Ascending aorta (tissue), 2 donors: ENCODE measurements around the gene CNDP1. TPM values are rescaled to one million over a fixed set of nuclear protein-coding genes. Genes with fewer than 3 reads are reported as not detected.
"Not testable (repeated sequence)": the region's sequence is repeated elsewhere in the genome, so short reads cannot be mapped to it uniquely, and the experiment has no call there.

Experiments
- DNase-seq, 2 donors: peaks; one replicate each; pipeline ENCODE4 v3.0.0-alpha.2; 2019; ENCODE audit warnings: low spot score in 2 of 2
- H3K27ac ChIP-seq, 2 donors: fragments of 200-600 bp; sonication (generic); one replicate each; pipeline ENCODE4 v1.5.1; 2016 to 2017; ENCODE audit warnings: mild to moderate bottlenecking in 1 of 2
- H3K27me3 ChIP-seq: fragments of 200-600 bp; sonication (generic); one replicate; pipeline ENCODE4 v1.5.1; 2017
- H3K36me3 ChIP-seq, 2 donors: fragments of 200-600 bp; sonication (generic); one replicate each; pipeline ENCODE4 v1.5.1; 2016
- H3K4me1 ChIP-seq, 2 donors: fragments of 200-600 bp; sonication (generic); one replicate each; pipeline ENCODE4 v1.5.1; 2016 to 2017; ENCODE audit warnings: mild to moderate bottlenecking in 1 of 2
- H3K4me3 ChIP-seq, 2 donors: fragments of 200-600 bp; sonication (generic); one replicate each; pipeline ENCODE4 v1.5.1; 2016 to 2017; ENCODE audit warnings: mild to moderate bottlenecking in 1 of 2
- H3K9me3 ChIP-seq, 2 donors: fragments of 200-600 bp; sonication (generic); one replicate each; pipeline ENCODE4 v1.5.1; 2016
- CTCF ChIP-seq, 3 experiments: fragments of 200-600 bp in 2 of 3; fragments of 450-650 bp in 1 of 3; sonication (generic) in 2 of 3; IDR thresholded peaks; one replicate each; pipeline ENCODE4 v1.5.1; 2016 to 2019; ENCODE audit warnings: antibody characterized with exemption in 3 of 3, mild to moderate bottlenecking in 1 of 3, moderate library complexity in 1 of 3
- intact Hi-C: fragments of 100-400 bp; cut with DNase I; formaldehyde crosslinking; loops from one replicate; pipeline ENCODE4 v1.15.1; 2023
- total RNA-seq: library from RNA; depleted of rRNA; stranded (reverse); fragments of >200 nt; gene quantifications from one replicate; pipeline ENCODE4 v1.1.0, GENCODE V29; 2016

Gene CNDP1
- total RNA-seq, 1 donor from 2014 or later = not detected

GRCh38 chr18:74519320-74520095 lies 14.8 kb upstream of the CNDP1 start:
- Histone ChIP-seq H3K27me3 (no peaks in the 10 kb centered on the region), H3K4me1 (no peaks in the 10 kb centered on the region), H3K4me3 (no peak overlapping the region), H3K27ac (no peak overlapping the region), H3K9me3 (no peaks in the 10 kb centered on the region), H3K36me3 (peaks cover 51 to 68% of the 10 kb centered on the region in 2 donors)
- no peak for DNase-seq
- intact Hi-C loops = no loop called here
- TF ChIP-seq CTCF (IDR thresholded peaks at IDR 0.05) = no peak

GRCh38 chr18:74520096-74520833 lies 14.0 kb upstream of the CNDP1 start:
- Histone ChIP-seq H3K9me3 (no peaks in the 10 kb centered on the region), H3K27me3 (no peaks in the 10 kb centered on the region), H3K4me3 (no peak overlapping the region), H3K36me3 (peaks cover 46 to 60% of the 10 kb centered on the region in 2 donors), H3K27ac (no peak overlapping the region), H3K4me1 (no peaks in the 10 kb centered on the region)
- intact Hi-C loops = no loop called here
- no peak for DNase-seq
- no peak for TF ChIP-seq CTCF (IDR thresholded peaks at IDR 0.05)

- no peaks in the 10 kb centered on the region for H3K27me3 ChIP-seq
- no peak for TF ChIP-seq CTCF (IDR thresholded peaks at IDR 0.05)
- no peak for DNase-seq
- no peaks in the 10 kb centered on the region for H3K9me3 ChIP-seq
- no peaks in the 10 kb centered on the region for H3K4me1 ChIP-seq
- peaks cover 38 to 51% of the 10 kb centered on the region in 2 donors for H3K36me3 ChIP-seq
- intact Hi-C loops = no loop called here
- no peak overlapping the region for H3K27ac ChIP-seq
- H3K4me3 ChIP-seq = no peak overlapping the region
Observed at GRCh38 chr18:74521068-74521725, 13.1 kb upstream of the CNDP1 start.

DNA sequence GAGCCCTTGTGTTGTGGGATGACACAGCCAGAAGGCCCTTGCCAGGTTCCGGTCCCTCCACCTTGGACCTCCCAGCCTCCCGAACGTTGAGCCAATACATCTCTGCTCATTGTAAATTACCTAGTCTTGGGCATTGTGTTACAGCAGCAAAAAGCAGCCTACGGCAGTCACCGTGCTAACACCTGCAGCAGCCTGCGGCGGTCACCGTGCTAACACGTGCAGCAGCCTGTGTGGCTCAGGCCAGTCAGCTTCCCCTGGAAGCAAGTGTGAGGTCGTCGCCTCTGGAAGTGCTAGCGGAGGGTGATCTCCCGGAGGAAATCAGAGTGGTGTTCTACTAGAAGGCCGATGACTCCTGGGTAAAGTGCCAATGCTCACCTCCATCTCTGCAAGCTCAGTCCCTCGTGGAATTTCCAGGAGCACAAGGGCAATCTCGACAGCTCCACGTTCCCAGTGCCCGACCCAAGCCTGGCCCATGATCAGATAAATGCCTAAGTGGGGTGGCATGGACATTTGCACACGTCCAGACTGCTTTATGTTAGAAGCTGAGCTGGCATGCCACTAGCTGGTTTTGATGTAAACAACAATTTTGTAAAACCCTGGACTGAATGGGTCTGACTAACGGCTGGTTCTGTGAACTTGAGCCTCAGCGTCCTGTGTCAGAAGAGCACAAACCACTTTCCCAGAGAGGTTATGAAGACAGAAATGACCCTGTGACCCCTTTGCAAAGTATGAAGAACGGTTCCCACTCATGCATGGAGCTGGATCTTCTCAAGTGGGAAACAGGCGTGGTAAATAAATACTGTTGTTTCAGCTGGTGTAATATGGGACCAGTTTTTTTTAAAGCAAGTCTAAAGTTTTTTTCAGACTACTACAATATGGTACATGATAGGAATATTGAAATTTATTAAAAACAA lies 11.4 kb upstream of the CNDP1 start:
- Histone ChIP-seq H3K27me3 (no peaks in the 10 kb centered on the region), H3K4me1 (no peaks in the 10 kb centered on the region), H3K9me3 (no peaks in the 10 kb centered on the region), H3K36me3 (peaks cover 24 to 34% of the 10 kb centered on the region in 2 donors), H3K27ac (no peak overlapping the region), H3K4me3 (no peak overlapping the region)
- DNase-seq = no peak
- intact Hi-C loops = no loop called here
- no peak for TF ChIP-seq CTCF (IDR thresholded peaks at IDR 0.05)

- TF ChIP-seq CTCF (IDR thresholded peaks at IDR 0.05) = no peak
- no peak for DNase-seq
- intact Hi-C loops = no loop called here
- Histone ChIP-seq H3K36me3 (peaks cover 19 to 22% of the 10 kb centered on the region in 2 donors), H3K9me3 (no peaks in the 10 kb centered on the region), H3K27ac (no peak overlapping the region), H3K4me1 (no peaks in the 10 kb centered on the region), H3K4me3 (no peak overlapping the region), H3K27me3 (no peaks in the 10 kb centered on the region)
Observed at GRCh38 chr18:74524097-74524496, 10.2 kb upstream of the CNDP1 start.

- H3K4me1 ChIP-seq, DNase-seq, intact Hi-C loops, H3K9me3 ChIP-seq, H3K27ac ChIP-seq, H3K27me3 ChIP-seq, H3K4me3 ChIP-seq: not testable (repeated sequence)
- H3K36me3 ChIP-seq = peaks cover 13 to 14% of the 10 kb centered on the region in 2 donors
Observed at GRCh38 chr18:74524915-74525314, 9.4 kb upstream of the CNDP1 start.
